ENCODE results near the gene THADA.

DNA sequence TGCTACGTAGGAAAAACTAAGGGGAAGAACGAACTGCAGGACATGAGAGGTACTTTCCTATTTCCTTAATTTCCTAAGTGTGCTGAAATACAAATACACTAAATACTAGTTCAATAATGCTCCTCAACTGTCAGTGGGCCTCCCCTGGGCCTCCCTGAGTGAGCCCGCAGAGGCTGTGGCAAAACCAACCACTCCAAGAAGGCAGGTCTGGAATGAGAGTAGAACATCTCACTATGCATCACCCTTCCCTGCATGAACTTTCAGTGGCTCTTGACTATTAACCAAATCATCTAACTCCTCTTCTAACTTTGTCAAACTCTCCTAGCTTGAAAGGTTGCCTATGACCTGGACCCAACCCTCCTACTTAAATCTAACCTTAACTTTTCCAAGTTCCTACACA is 84.6 kb downstream of the THADA start:
- no peak for TF ChIP-seq ELF4 (CRISPR knock-in tag; IDR thresholded peaks at IDR 0.05; ENCODE audit: low read depth)
- no peak for TF ChIP-seq FOXJ3 (CRISPR knock-in tag; IDR thresholded peaks at IDR 0.05; ENCODE audit: borderline replicate concordance)
- TF ChIP-seq SMAD4 (CRISPR knock-in tag; IDR thresholded peaks at IDR 0.05) = no peak
- TF ChIP-seq, protein P1, sequence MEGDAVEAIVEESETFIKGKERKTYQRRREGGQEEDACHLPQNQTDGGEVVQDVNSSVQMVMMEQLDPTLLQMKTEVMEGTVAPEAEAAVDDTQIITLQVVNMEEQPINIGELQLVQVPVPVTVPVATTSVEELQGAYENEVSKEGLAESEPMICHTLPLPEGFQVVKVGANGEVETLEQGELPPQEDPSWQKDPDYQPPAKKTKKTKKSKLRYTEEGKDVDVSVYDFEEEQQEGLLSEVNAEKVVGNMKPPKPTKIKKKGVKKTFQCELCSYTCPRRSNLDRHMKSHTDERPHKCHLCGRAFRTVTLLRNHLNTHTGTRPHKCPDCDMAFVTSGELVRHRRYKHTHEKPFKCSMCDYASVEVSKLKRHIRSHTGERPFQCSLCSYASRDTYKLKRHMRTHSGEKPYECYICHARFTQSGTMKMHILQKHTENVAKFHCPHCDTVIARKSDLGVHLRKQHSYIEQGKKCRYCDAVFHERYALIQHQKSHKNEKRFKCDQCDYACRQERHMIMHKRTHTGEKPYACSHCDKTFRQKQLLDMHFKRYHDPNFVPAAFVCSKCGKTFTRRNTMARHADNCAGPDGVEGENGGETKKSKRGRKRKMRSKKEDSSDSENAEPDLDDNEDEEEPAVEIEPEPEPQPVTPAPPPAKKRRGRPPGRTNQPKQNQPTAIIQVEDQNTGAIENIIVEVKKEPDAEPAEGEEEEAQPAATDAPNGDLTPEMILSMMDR (IDR thresholded peaks at IDR 0.05) = no peak
- no peak for TF ChIP-seq JAZF1 (CRISPR knock-in tag; IDR thresholded peaks at IDR 0.05)
- TF ChIP-seq GRHL2 (CRISPR knock-in tag; IDR thresholded peaks at IDR 0.05; ENCODE audit: insufficient replicate concordance, severe bottlenecking) = no peak
- TF ChIP-seq, protein P2, sequence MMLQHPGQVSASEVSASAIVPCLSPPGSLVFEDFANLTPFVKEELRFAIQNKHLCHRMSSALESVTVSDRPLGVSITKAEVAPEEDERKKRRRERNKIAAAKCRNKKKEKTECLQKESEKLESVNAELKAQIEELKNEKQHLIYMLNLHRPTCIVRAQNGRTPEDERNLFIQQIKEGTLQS (CRISPR knock-in tag; conservative IDR thresholded peaks at IDR 0.05) = no peak
- no peak for TF ChIP-seq AFF4 (CRISPR knock-in tag; IDR thresholded peaks at IDR 0.05; ENCODE audit: borderline replicate concordance)
- no peak for TF ChIP-seq ZNF232 (CRISPR knock-in tag; IDR thresholded peaks at IDR 0.05)
- no peak for TF ChIP-seq FOXP1 (CRISPR knock-in tag; IDR thresholded peaks at IDR 0.05; ENCODE audit: borderline replicate concordance)
- no peak for TF ChIP-seq USF2 (CRISPR knock-in tag; IDR thresholded peaks at IDR 0.05)
- no peak for TF ChIP-seq ZNF138 (CRISPR knock-in tag; conservative IDR thresholded peaks at IDR 0.05)
